ENCODE data around the gene RILPL2.
A peak's percentile ranks its signal among the peaks of the same experiment; 100 is the strongest.
"Not testable (repeated sequence)": the region's sequence is repeated elsewhere in the genome, so short reads cannot be mapped to it uniquely, and the experiment has no call there.

The RILPL2 gene

DNA sequence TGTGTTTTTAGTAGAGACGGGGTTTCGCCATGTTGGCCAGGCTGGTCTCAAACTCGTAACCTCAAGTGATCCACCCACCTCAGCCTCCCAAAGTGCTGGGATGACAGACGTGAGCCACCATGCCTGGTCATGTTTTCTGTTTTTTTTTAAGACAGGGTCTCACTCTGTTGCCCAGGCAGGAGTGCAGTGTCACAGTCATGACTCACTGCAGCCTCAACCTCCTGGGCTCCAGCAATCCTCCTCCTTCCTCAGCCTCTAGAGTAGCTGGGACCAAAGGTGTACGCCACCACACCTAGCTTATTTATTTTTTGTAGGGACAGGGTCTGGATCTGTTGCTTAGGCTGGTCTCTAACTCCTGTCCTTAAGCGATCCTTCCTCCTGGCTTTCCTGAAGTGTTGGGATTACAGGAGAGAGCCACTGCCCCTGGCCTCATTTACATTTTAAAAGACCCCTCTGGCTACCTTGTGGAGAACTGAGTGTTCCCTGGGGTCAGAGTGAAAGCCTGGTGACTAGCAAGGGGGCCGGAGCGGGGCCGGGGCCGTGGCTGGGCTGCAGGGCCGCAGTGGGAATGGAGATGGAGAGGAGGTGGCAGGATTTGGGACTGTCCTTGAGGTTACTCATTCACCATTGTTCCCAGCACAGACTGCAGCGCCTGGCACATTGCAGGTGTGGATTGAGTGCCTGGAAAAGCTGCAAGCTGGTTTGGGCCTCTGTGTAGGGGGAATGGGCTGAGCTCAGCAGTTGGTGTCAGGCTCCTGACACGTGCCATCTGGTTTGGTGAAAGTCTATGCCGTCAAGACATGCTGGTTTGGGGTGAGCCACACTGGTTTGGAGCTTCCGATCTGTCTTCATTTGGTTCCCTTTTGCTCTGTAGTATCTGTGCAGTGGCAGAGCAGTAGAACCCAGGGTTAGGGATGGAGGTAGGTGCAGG lies 34.5 kb downstream of the RILPL2 start:
- no peak for DNase-seq

GRCh38 chr12:123399255-123399617 lies 37.2 kb downstream of the RILPL2 start:
- no peak for DNase-seq

- no peak for DNase-seq
These were observed 37.8 kb downstream of the RILPL2 start for GRCh38 chr12:123398550-123399254.

DNA sequence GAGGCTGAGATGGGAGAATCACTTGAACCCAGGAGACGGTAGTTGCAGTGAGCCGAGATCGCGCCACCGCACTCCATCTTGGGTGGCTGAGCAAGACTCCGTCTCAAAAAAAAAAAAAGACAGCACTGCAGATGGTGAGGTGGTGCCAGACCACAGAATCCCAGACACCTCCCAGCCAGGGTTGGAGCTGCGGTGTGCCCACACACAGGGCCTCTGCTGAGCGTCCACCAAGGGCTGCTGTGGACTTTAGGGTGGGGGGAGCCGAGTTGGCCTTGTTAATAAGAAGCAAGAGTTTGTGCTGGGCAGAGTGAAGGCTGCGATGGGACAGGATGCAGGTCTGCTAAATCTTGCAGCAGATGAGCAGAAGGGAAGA lies 38.3 kb downstream of the RILPL2 start:
- no peak for DNase-seq

DNA sequence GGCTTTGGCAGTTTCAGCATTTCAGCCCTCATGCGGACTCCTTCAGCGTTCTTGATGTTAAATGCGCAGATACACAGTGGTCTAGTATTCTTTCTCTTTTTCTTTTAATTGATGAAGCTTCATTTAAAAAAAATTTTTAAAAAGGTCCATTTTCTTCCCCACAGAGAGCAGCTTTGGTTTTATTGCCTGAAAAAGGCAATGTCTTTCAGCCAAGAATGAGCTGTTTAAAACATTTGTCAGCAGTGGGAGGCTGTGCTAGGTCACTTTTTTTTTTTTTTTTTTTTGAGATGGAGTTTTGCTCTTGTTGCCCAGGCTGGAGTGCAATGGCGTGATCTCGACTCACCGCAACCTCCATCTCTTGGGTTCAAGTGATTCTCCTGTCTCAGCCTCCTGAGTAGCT lies 39.1 kb downstream of the RILPL2 start:
- DNase-seq = no peak

DNA sequence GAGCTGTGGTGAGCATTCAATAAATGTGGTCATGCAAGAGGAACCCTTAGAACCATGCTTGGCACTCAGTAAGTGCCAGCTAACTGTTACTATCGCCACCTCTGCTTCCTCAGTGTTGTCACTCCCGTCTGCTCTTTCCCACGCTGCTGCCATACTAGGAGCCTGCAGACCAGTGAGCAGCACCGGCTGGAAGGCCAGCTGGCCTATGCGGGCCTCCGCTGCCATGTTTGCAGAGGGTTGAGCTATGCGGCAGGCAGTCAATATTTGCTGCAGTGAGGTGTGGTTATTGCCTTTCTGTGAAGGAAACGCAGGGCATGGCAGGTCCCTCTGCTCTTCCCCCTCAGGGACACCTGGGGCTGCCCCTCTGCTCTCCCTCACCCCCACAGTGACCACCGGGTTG lies 39.5 kb downstream of the RILPL2 start:
- DNase-seq = no peak

DNA sequence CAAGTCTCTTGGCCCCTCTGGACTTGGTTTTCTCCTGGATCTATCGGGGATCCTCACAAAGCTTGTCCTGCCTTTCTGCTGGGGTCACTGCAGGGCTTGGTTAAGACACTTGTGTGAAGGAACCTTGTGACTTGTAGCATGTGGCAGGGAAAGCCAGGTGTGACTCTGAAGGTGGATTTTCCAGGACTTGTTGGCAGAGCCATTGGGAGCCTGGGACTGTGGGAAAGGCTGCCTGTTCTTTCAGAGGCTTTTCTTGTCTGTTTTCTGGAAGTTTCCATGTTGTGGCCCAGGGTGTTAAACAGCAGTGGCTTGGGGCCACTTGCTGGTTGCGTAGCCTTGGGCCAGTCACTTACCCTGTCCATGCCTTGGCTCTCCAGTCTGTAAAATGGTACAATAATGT lies 39.9 kb downstream of the RILPL2 start:
- no peak for DNase-seq

DNA sequence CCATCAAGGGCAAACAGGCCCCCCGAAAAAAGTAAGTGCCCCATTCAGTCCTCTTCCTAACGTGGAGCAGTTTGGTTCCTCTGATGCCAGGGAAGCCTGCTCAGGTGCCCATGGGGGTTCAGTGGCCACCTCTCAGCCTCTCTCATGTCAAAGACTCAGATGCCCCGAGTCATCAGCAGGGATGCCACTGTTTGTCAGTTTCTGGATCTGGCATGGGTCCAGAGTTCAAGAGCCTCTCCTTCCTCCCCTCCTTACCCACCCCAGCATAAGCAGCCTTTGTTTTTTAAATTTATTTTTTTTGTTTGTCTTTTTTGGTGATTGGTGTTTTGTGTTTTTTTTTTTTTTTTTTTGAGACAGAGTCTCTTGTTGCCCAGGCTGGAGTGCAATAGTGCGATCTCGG lies 41.2 kb downstream of the RILPL2 start:
- DNase-seq = no peak

DNA sequence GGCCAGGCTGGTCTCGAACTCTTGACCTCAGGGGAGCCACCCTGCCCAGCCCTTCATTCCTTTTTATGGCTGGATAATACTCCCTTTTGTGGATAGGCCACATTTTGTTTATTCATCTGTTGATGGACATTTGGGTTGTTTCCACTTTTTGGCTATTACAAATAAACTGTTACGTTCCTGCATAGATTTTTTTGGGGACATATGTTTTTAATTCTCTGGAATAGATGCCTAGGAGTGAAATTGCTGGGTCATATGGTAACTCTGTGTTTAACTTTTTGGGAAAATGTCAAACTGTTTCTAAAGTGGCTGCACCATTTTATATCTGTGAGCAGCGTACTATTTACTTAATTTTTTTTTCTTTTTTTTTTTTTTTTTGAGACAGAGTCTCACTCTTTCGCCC lies 42.7 kb downstream of the RILPL2 start:
- DNase-seq = no peak

DNA sequence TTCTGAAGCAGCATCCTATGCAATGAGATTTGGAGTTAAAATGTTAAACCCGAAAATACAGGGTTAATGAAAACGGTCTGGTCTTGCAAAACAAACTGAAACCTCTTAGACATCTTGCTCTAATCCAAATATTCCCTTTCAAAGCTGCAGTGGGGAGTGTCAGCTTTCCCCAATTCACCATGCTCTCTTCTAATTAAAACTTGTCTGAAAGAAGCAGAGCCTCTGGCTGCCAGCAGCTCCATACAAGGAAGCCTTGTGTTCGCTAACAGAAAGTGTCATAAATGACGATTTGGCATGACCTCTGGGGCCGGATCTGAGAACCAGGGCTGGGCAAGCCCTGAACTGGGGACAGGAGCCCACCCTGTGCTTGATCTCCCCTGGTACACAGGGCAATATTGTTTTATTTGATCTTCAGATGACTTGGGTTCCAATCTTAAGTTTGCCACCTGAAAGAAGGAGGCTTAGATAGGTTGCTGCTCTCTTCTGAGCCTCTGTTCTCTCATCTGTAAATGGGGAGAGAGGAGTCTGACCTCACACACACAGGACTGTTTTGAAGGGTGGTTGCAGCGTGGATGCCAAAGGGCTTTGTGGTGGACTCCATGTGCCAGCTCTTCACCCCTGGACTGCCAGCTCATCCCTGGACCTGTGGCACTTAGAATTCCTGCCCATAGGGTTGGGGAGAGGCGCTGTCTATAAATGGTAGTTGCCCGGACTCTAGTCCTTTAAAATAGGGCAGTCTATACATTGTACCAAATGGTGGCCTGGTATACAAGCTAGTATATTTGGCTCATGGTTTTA lies 44.7 kb downstream of the RILPL2 start:
- no peak for DNase-seq

DNA sequence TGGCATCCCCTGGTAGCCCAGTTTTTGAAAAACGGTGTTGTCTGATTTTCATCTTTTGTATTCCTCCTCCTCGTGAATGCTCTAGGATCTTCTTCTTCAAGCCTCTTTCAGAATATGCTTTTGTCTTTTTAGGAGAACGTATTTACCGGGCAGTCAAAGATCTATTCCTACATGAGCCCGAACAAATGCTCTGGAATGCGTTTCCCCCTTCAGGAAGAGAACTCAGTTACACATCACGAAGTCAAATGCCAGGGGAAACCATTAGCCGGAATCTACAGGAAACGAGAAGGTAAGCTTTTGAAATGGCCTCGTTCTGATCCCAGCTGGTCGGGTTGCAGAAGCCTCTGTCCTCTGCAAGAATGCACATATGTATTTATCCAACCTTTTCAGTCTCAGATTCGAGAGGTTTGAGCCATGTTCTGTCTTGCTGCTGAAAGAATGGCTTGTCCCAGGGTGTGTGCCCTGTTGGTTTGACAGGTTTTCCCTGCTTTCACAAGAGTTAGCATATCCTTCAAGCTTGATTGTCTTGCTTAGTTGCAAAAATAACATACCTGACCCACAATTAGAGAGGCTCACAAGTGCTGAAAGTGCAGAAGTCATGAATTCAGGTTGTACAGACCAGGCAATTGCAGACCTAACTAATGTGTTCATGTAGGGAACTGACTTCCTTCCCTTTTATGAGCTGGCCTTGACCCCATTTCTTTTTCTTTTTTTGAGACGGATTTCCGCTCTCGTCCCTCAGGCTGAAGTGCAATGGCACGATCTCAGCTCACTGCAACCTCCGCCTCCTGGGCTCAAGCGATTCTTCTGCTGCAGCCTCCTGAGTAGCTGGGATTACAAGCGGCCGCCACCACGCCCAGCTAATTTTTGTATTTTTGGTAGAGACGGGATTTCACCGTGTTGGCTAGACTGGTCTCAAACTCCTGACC lies 45.7 kb downstream of the RILPL2 start:
- no peak for DNase-seq

- no peak for DNase-seq
These were observed 46.7 kb downstream of the RILPL2 start for GRCh38 chr12:123389560-123390351.

DNA sequence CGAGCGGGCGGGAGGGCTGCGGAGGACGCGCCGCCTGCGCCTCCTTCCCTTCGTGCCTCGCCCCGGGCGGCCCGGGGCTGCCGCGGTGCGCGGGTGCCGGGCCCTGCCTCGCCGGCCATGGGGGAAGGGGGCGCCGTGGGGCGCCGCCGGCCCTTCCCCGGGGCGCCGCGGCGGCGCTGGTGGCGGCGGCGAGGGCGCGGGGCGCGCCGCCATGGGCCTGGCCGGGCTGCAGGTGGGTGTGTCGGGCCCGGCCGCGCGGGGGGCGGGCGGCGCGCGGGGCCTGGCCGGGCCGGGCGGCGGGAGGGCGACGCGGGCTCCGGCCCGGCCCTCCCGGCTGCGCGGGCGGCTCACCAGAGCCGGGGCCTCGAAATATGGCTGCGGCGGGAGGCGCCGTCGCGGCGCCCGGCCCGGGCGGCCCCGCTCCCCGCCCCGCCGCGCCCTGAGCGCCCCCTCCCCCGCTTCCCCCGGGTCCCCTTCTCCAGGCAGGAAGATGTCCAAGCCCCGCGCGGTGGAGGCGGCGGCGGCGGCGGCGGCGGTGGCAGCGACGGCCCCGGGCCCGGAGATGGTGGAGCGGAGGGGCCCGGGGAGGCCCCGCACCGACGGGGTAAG lies 47.4 kb downstream of the RILPL2 start:
- no peak for DNase-seq

DNA sequence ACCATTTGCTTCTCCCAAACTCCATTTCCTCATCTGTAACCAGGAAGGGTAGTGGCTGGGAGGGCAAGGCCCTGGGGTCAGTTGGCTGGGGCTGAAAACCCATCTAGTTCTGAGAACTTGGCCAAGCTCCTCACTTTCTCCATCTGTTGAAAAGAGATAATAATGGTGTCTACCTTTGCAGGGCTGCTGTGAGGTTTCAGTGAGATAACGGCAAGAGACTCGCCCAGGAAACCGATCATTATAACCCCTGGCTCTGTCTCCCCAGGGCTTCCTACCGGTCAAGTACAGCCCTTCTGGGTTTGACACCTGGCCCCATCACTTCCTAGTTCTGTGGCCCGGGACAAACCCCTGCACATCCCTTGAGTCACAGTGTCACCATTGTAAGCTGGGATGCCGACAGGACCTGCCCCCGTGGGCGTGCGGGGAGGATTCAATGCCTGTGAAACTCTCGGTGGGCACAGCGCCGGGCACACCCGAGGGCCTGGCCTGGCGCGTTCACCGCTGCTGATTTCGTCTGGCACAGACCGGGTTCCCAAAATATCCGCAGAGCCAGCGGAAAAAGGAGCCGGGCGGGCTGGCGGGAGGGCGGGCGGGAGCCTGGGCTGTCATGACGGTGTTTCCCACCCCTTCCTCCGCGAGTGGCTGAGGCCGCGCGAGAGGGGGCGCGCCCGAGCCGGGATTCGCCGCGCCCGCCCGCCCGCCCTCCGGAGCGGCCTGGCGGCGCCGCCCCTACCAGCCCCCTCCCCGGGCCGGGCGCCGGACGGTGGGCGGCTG lies 48.1 kb downstream of the RILPL2 start:
- DNase-seq = peak; percentile 76

GRCh38 chr12:123387508-123388176 lies 48.8 kb downstream of the RILPL2 start:
- no peak for DNase-seq

DNA sequence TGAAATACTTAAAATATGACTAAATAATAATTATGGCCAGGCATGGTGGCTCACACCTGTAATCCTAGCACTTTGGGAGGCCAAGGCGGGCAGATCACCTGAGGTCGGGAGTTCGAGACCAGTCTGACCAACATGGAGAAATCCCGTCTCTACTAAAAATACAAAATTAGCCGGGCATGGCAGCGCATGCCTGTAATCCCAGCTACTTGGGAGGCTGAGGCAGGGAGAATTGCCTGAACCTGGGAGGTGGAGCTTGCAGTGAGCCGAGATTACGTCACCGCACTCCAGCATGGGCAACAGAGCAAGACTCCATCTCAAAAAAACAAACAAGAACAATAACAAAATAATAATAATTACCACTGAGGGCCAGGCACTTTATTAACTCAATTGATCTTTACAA lies 50.9 kb downstream of the RILPL2 start:
- not testable (repeated sequence) for DNase-seq

DNA sequence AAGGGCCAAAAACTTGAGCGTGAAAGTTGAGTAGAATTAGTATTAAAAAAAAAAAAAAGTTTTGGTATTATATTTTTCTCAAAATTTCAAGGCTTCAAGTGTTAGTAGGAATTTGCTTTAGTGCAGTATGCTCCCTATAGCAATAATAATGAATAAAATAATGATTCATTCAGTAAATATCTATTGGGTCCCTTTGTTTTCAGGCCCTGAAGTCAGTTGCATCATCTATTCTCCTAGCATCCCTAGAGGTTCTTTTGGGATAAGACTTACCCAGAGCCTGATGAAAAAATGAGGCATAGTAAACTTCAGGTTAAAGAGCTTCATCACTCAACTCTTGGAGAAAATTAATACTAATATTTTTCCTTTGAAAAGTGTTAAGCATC lies 51.5 kb downstream of the RILPL2 start:
- no peak for DNase-seq

DNA sequence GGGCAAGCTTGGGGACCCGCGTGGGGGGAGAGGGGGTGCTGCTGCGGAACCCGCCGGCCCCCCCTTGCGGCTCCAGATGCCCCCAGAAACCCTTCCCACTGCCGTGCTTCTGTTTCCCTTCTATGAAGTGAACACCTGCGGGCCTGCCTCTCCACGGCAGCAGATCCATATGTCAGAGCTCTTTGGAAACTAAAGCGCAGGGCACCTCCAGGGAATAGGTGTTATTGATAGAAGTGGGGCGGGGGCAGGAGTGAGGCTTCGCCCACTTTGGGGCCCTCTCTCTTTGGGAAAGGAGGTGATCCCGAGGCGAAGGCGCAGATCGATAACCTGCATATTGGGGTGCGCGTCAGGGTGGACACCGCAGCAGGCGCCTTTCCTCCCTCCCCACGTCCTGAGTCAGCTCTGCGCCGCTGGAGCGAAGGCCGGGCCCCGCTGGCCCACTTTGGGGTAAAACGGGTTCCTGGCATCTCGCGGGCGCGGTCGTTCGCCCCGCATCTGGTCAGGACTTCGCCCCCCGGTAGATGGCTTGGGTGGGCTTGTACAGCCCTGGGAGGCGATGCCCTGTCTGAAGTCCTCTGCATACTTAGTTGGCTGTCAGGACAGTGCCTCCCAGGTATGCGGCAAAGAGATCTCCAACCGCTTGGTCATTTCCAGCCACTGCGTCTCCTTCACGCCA lies 52.0 kb downstream of the RILPL2 start:
- no peak for DNase-seq

DNA sequence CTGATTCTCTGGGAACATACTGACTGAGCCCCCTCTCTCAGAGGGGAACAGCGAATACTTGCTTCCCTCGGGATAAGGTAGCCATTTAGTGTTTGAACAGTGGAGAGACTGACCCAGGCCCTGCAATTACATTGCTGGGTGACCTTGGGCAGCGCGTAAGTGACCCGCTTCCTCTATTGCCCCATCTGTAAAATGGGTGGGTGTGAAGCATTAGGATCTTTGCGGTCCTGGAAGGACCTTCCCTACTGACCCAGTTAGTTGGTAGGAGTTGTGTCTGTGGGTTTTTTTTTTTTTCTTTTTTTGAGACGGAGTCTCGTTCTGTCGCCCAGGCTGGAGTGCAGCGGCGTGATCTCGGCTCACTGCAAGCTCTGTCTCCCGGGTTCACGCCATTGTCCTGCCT lies 53.8 kb downstream of the RILPL2 start:
- no peak for DNase-seq
